RCC 7860 (cell line): ENCODE data around the gene PPA1.
"Not testable (repeated sequence)": the region's sequence is repeated elsewhere in the genome, so short reads cannot be mapped to it uniquely, and the experiment has no call there.

ENCODE experiments used
- DNase-seq: peaks from one replicate; pipeline ENCODE4 v3.0.0-alpha.2; 2015; ENCODE audit warnings: low spot score
- FAIRE-seq: peaks from 2 replicates; lab custom pipeline; 2012; peaks lifted over from hg19 to GRCh38; lab: Jason Lieb, UNC

The PPA1 gene

DNA sequence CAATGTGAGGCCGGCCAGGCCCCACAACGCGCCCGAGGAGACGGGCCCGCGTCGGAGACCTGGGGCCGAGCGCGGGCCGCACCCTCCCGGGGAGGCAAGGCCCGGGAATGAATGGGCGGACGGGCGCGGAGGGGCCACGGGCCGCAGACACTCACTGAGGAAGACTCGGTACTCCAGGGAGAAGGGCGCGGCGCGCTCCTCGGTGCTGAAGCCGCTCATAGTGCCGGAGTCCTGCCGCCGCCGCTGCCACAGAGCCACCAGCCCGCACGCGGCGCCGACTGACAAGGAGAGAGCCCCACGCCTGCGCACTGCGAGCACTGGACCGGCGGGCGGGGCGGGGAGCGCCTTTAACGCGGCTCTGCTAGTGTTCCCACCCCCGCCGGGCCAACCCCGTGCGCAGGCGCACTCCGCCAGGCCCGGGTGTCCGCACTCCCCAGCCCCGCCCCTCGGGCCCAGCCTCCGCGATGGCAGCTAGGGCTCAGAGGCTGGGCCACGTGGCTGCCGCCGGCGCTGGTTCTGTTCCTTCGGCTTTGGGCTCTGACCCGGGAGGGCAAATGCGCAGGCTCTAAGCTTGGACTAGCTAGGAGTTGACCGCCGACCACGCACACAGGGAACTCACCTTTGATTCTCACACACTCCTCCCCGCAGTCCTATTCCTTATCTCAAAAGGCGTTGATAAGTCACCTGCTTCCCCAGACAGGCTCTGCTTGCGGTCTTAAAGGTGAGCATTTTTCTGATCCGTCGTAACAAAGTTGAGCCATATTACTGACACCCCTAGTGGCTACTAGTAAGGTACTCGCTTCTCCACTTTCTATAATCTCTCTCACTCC is at the start of gene PPA1:
Gene PPA1, minus strand, starts transcription at position 321 of the 830 bp plus-strand sequence. Its CDS starts 102 bp downstream, at position 219.
- DNase-seq, result peak; percentile 90
- FAIRE-seq, result no peak

DNA sequence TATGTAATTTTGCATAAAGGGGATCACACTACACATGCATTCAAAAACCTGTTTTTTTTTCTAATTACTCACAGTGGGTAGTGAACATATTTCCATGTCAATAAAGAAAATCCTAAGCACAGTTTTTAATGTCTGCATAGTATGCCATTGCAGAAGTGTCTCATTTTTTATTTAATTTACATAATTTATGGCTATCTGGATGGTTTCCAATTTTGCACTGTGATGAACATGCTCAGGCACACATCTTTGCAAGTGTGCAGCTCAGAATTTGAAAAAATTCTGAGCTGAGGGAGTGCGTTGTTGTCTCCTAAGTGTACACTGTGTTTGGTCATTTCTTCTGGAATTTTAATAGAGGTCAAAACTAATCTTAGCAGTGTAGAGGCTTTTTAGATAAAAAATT is 48.4 kb upstream of the PPA1 start:
- FAIRE-seq, result no peak
- no peak for DNase-seq

DNA sequence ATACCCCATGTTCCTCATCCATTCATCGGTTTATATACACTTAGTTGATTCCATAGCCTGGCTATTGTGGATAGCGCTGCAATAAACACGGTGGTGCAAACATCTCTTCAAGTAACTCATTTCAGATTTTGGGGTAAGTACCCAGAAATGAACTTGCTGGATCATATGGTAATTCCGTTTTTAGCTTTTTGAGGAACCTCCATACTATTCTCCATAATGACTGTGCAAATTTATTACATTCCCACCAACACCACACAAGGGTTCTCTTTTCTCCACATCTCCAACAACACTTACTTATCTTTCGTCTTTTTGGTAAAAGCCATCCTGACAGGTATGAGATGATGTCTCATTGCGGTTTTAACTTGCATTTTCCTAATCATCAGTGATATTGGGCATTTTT is 46.9 kb upstream of the PPA1 start:
- no peak for DNase-seq
- no peak for FAIRE-seq

DNA sequence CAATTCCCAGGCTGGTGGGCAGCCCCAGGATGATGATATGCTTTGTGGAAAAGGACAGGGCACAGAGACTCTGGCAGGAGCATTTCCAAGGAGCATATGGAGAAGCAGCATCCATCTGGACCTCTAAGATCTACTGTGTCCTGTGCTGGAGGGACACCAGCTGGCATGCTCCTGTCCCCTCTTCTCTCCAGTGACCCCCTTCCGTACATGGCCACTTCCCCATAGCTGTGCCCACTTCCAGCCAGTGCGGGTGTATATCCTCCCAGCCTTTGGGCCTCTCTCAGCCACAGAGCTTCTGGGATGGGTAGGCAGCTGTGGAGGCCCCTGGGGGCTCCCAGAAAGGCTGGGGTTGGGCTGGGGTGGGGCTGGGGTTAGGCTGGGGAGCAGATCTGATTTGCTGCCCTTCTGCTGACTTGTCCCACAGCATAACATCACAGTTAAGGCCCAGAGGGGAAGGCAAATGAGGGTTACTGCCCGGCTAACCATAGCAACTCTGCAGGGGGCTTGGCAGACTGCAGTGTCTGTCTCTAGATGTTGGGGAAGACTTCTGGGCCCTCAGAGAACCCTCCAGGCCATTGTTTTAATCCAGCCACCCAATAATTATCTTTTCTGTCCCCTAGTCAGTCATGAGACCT is 44.3 kb upstream of the PPA1 start:
- DNase-seq, result no peak
- no peak for FAIRE-seq

DNA sequence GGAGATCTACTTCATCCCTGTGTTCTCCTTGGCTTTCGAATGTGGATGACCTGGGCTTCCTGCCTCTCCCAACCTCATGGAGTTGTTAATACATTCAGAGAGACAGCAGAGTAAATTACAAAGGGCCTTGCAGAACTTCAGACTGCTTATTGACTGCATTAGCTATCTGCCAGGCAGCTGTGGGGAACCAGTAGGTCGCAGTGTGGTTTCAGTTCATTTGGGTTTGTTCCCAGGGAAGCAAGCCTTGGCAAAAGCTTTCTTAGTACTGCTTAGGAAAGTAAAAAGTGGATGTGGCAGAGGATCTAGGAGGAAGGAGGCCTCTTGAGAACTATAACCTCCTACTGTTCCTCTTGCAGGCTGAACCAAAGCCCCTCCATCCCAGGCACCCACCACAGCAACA is 41.4 kb upstream of the PPA1 start:
- FAIRE-seq (no peak), DNase-seq (no peak)

DNA sequence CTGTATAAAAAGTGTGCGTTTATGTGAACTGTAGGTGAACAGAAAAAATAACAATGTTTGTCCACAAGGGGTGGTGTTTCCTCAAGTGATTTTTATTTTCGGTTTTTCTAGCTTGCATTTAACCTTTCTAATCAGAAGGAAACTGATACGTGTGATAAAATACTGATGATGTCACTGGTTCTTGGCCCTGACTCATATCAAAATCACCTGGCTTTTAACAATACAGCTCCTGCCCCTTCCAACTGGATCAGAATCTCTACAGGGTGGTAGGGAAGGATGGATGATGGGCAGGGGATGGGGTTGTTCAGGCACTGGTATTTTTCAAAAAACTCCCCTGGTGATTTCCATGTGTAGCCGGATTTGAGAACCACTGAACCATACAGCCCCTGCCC is 39.7 kb upstream of the PPA1 start:
- no peak for FAIRE-seq
- no peak for DNase-seq

DNA sequence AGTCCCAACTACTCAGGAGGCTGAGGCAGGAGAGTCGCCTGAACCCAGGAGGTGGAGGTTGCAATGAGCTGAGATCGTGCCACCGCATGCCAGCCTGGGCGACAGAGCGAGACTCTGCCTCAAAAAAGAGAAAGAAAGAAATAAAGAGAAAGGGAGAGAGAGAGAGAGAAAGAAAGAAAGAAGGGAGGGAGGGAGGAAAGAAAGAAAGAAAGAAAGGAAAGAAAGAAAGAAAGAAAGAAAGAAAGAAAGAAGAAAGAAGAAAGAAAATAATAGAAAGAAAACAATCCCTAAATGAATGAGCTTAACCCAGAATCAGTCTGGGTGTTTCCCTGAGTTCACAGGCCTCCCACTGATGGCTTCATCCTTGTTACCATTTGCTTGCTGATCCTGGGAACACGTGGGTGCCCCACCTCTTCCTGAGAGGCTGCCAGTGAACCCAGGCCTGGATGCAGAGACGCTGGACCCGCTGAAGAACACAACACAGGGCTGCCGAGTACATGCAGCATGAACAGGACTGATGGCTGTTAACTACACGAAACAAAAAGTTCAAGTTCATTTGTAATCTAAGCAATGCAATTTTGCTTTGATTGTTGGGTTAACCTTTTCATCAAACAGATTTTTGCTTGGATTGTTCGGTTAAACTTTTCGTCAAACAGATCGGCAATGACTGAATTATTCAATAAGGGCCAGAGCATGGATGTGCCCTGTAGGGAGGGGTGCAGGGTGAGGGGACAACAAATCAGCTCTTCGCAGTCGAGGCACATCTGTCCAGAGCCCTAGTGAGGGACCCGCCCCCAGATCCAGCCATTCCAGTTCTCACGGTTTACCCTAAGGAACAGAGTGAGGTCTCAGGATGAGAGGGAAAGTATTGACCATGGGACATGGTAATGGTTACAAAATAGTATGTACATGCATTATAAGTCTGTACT is 39.0 kb upstream of the PPA1 start:
- FAIRE-seq (no peak), DNase-seq (no peak)

DNA sequence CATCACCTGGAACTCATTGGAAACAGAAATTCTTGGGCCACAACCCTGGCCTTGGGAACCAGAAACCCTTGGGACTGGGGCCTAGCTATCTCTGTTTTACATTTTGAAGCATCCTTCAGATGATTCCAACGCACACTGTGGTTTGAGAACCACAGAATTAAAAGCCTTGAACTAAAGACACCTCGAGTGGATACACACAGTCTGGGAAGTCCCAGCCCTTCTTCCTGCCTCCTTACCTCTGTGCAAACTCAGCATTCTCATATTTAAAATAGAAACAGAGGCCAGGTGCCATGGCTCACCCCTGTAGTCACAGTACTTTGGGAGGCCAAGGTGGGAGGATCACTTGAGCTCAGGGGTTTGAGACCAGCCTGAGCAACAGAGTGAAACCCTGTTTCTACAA is 37.7 kb upstream of the PPA1 start:
- no peak for DNase-seq
- FAIRE-seq, result no peak

DNA sequence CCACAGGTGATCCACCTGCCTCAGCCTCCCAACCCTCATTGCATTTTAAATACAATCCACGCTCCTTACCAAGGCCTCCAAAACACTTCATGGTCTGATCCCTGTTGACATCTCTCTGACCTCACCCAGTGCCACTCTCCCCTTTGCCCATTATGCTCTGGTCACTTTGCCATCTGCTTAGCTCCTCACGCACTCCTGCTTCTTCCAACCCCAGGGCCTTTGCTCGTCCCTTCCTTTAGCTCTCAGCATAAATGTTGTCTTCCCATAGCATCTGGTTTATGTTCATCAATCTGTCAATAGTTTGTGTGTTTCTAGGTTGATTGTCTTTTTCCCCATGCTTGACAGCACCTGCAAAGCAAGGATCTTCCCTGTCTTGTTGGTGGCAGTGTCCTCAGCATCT is 36.5 kb upstream of the PPA1 start:
- FAIRE-seq, result no peak
- no peak for DNase-seq

DNA sequence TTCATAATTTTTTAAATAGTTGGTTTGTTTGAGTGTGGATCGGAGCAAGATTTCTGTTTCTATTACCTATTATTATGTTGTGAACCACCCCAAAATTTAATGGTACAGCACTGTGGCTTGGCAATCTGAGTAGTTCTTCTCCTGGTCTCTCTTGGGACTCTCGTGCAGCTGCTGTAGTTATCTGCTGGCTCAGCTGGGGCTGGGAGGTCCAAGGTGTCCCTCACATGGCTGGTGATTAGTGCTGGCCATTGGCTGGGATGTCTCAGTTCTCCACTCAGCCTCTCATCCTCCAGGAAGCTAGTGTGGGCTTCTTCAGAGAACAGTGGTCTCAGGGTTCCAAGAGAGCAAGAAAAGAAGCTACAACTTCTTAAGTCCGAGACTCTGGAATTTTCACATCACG is 35.1 kb upstream of the PPA1 start:
- FAIRE-seq, result no peak
- no peak for DNase-seq

DNA sequence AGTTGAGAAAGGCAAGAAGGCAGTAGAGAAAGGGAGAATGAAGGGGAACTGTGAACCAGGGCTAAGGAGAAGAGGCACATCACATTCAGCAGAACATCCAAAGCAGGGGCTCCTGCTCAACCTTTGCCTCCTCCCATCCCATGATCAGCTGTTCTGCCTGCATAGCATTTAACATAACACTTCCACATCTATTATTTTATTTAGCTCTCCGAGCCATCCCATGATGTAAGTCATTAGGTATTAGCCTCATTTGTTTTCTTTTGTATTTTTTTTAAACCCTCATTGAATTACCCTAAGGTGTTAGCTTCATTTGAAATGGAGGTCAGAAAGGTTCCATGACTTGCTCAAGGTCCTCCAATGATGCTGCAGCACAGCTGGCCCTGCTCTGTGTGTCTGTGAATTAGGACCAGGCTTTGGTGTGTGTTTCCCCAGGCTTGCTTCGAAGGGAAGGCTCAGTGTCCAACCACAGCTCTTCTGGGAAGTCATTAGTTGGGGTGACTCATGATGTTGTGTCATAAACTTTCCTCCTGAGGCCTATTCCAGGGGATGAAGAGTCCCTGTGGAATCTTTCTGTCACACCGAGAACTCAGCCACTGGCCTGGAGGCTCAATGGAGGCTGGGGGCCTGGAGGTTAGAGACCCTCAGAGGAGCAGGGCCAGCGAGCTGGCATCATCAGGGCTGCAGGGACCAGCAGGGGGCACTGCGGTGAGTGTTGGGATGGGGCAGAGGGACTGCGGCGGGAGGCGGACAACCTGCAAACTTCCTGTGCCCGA is 34.1 kb upstream of the PPA1 start:
- FAIRE-seq (peak; percentile 81), DNase-seq (peak; percentile 78)

DNA sequence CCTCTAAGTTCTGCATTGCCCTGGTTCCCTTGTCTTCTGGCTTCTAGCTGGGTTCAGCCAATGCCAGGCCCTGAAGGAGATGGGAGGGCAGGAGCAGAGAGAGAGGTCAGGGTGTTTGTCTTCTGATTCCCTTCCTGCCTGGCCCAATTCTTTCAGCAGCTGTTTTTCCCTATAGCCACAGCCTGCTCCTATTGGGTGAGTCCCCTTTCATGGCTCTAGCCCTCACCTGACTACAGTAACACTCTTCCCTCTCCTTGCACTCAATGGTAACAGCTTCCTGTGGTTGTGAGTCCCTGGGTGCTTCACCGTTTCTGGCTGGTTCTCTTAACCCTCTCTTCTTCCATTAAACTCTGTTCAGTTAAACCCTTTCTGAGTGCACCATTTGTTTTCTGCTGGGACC is 33.5 kb upstream of the PPA1 start:
- FAIRE-seq (no peak), DNase-seq (no peak)

DNA sequence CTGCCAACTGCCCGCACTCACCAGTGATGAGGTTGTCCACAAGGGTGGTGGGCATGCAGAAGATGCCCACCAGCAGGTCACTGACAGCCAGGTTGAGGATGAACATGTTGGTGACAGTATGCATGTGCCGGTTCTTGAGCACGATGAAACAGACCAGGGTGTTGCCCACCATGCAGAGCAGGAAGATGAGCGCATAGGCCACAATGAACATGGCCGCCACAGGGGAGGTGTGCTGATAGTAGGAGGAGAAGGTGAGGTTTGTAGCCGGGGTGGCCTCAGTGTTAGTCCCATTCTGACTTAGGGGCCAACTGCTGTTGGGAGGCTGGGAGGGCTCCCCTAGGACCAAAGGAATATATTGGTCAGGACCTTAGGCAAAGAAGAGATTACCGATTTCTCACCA is 32.8 kb upstream of the PPA1 start:
- no peak for DNase-seq
- no peak for FAIRE-seq

DNA sequence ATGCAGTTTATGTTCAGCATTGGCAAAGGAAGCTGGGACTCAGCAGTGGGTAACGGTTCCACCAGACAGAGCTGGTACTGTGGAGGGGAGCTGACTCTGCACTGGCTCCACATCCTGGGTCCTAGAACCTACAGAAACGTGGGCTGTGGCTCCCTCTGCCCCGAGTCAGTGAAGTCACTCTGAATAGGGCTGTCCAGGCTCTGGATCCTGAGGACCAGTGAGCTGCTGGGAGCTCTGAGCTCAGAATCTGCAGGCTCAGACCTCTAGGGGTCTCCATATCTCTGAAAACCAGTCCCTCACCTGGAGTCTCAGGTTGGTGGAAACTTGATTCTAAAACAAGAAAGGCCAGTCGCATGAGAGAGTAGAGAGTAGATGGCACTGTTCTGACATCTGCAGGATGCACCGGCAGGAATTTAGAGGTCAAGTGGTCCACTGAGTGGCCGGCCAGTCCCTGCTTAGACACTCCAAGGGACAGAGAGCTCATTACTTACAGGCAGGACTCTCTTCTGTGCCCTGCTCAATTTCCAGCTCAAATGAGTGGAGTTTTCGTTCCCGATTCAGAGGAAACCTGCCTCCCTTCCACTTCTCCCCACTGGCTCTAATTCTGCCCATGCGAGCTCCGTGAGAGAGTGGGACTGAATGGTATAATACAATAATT is 31.9 kb upstream of the PPA1 start:
- DNase-seq, result no peak
- FAIRE-seq, result no peak

DNA sequence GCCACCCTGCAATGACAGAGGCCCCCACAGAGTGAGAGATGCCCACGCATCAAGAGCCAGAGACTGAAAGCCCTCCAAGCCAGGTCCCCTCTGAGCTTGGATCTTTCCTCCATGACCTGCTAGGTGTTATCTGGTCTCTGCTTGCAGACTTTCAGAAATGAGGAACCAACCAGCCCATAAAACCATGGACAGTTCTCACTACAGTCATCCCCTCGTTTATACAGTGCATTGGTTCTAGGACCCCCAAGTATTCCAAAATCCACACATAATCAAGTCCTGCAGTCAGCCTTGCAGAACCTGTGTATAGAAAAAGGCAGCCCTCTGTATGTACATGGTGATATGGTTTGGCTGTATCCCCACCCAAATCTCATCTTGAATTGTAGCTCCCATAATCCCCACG is 27.5 kb upstream of the PPA1 start:
- no peak for FAIRE-seq

DNA sequence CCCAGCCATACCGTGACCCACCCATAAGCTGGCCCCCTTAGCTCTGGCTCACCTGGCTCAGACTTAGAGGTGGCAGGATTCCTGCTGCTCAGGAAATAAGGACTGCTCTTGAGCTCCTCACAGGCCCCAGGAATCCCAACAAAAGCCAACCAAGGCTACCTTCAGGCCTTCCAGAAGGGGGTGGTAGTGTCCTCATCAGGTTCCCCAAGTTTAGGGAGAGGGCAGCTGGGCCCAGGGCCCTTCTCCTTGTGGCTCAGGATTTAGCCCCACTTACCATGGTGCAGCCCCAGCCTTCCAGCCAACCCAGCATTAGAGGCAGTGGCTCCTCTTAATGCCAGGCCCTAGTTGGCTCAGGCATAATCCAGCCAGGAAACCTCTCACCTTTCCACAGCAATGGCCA is 27.0 kb upstream of the PPA1 start:
- no peak for FAIRE-seq
- DNase-seq, result no peak

More for the DNA sequence above, 27.5 kb upstream of the PPA1 start:
- DNase-seq, result no peak

DNA sequence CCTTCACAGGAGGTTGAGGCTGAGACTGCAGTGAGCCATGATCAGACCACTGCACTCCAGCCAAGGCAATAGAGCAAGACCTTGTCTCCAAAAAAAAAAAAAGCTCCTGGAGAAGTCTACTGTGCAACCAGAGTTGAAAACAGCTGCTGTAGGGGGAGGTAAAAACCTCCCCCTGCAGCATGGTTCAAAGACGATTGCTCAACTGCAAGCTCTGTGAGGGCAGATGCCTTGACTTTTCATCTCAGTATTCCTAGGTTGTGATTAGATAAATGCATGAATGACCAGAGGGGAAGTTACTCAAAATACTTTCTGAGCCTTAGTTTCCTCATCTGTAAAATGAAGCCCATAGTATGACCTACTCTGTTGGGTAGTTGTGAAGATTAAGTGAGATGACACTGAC is 25.0 kb upstream of the PPA1 start:
- FAIRE-seq (no peak), DNase-seq (no peak)

DNA sequence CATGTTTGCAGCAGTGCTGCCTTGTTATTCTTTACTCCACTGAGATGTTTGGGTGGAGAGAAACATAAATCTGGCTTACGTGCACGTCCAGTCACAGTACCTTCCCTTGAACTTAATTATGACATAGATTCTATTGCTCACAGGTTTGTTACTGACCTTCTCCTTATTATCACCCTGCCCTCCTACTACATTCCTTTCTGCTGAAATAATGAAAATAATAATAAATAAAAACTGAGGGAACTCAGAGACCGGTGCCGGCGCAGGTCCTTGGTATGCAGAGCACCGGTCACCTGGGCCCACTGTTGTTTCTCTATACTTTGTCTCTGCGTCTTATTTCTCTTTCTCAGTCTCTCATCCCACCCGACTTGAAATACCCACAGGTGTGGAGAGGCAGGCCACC is 24.6 kb upstream of the PPA1 start:
- DNase-seq, FAIRE-seq: not testable (repeated sequence)

DNA sequence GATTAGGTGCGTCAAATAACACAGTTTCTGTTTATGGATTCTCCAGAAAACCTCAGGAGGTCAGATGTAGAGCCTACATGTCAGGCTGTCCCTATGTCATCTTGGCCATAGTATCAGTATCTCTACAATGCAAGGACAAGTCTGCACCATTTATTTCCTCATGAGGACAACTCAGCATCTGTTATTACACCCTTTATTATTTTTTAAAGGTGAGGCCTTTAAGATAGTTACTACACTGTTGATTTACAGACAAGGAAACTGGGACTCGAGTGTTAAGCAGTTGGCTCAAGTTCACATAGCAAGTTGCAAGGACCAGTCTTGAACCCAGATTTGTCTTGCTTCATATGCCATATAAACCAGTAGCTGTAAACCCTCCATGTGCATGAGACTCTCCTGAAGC is 23.2 kb upstream of the PPA1 start:
- DNase-seq (no peak), FAIRE-seq (no peak)
